CD4-positive, alpha-beta T cell treated with Interleukin-17A for 1 hour (primary cell): Measurements from ENCODE around the gene ACER2.
"Not testable (repeated sequence)": the region's sequence is repeated elsewhere in the genome, so short reads cannot be mapped to it uniquely, and the experiment has no call there.

Experiments
- DNase-seq: peaks from one replicate; pipeline ENCODE4 v3.0.0-alpha.2; 2020

The ACER2 gene

GRCh38 chr9:19409401-19410194, 789 bp downstream of the ACER2 start:
- DNase-seq, result peak; percentile 7

- DNase-seq, result no peak
These were observed 1.3 kb downstream of the ACER2 start for GRCh38 chr9:19410195-19410503.

GRCh38 chr9:19410594-19410993, 1.8 kb downstream of the ACER2 start:
- no peak for DNase-seq

- no peak for DNase-seq
These were observed 2.5 kb downstream of the ACER2 start for GRCh38 chr9:19411316-19411715.

- not testable (repeated sequence) for DNase-seq
These were observed 4.6 kb downstream of the ACER2 start for GRCh38 chr9:19413456-19413855.

- DNase-seq, result no peak
These were observed 7.3 kb downstream of the ACER2 start for GRCh38 chr9:19416143-19416542.

GRCh38 chr9:19420877-19421276, 12.1 kb downstream of the ACER2 start:
- no peak for DNase-seq

- no peak for DNase-seq
These were observed 14.4 kb downstream of the ACER2 start for GRCh38 chr9:19423163-19423562.

- DNase-seq, result no peak
These were observed 15.5 kb downstream of the ACER2 start for GRCh38 chr9:19424176-19424779.

GRCh38 chr9:19429595-19429994, 20.8 kb downstream of the ACER2 start:
- no peak for DNase-seq

GRCh38 chr9:19430201-19430760, 21.5 kb downstream of the ACER2 start:
- no peak for DNase-seq

GRCh38 chr9:19431361-19432171, 22.8 kb downstream of the ACER2 start:
- no peak for DNase-seq

GRCh38 chr9:19432473-19432872, 23.7 kb downstream of the ACER2 start:
- DNase-seq, result no peak

- DNase-seq, result not testable (repeated sequence)
These were observed 24.9 kb downstream of the ACER2 start for GRCh38 chr9:19433729-19434128.

- no peak for DNase-seq
These were observed 31.6 kb downstream of the ACER2 start for GRCh38 chr9:19440376-19440775.

GRCh38 chr9:19440823-19441580, 32.2 kb downstream of the ACER2 start:
- DNase-seq, result no peak

GRCh38 chr9:19441730-19442129, 32.9 kb downstream of the ACER2 start:
- DNase-seq, result peak; percentile 34

- no peak for DNase-seq
These were observed 33.4 kb downstream of the ACER2 start for GRCh38 chr9:19442240-19442639.

GRCh38 chr9:19445452-19445851, 36.6 kb downstream of the ACER2 start:
- DNase-seq, result no peak

GRCh38 chr9:19446361-19446861, 37.6 kb downstream of the ACER2 start:
- no peak for DNase-seq

- DNase-seq, result no peak
These were observed 42.7 kb downstream of the ACER2 start for GRCh38 chr9:19451240-19452087.

- DNase-seq, result no peak
These were observed 47.6 kb downstream of the ACER2 start for GRCh38 chr9:19456426-19456825.
